Thyroid gland (tissue), 4 donors: Measurements from ENCODE around the gene RRP9.

Experiments used
- CTCF ChIP-seq, 6 experiments: fragments of 200-600 bp in 3 of 6; fragments of 450-650 bp in 3 of 6; sonication (generic) in 3 of 6; IDR thresholded peaks; one replicate each; pipeline ENCODE4 v1.5.1; 2016 to 2019; ENCODE audit warnings: antibody characterized with exemption in 6 of 6, mild to moderate bottlenecking in 2 of 6, inconsistent platforms in 1 of 6, moderate library complexity in 1 of 6
- POLR2A ChIP-seq, 2 donors: fragments of 450-650 bp; IDR thresholded peaks; one replicate each; pipeline ENCODE4 v1.6.1; 2017; ENCODE audit warnings: antibody characterized with exemption in 2 of 2, mild to moderate bottlenecking in 2 of 2, moderate library complexity in 1 of 2

- no peak for TF ChIP-seq CTCF (IDR thresholded peaks at IDR 0.05)
- no peak for TF ChIP-seq POLR2A (IDR thresholded peaks at IDR 0.05)
Measured at GRCh38 chr3:51966486-51966885, 24.8 kb upstream of the RRP9 start.
